Loucy (cell line): Measurements from ENCODE around the gene LINGO3.

Source experiments
- EZH2phosphoT487 ChIP-seq: fragments of 200-600 bp; IDR thresholded peaks from 2 replicates; pipeline ENCODE4 v1.6.1; 2018; ENCODE audit warnings: antibody characterized with exemption, mild to moderate bottlenecking, moderate library complexity, borderline replicate concordance
- TF ChIP-seq, protein P1 (sequence below): fragments of 200-600 bp; sonication (generic); conservative IDR thresholded peaks from 2 replicates; pipeline ENCODE4 v1.5.1; 2014; ENCODE audit warnings: mild to moderate bottlenecking, antibody characterized with exemption, low read length

DNA sequence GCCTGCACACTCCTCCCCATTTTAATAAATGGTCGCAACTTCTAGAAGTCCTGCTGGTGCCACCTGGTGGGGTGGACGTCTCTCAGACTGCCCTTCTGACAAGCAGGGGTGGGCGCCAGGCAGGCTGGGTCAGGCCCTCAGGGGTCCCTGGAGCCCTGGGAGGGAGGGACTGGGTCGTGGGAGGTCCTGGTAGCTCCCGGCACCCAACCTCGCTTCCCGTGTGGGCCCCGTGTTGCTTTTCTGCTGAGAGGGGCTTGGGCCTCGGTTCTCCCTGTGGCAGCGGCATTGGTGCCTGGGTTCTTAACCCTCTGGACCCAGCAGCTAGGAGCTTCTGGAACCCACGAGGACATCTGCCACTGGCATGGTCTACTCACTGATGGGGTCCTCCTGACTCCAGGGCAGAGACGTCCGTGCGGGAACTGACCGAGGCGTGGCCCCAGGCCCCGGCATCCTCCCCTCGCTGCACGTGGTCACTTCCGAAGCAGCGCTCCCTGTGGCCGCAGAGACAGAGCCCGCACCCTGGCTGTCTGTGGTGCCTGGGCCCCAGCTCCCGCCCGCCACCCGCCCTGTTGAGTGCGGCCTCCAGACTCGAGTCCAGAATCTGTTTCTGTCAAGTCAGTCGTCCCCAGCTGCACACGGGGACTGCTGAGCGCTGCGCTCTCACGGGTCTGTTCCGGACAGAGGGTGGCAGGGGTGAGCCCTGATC, 46.1 kb upstream of the LINGO3 start:
- TF ChIP-seq, protein P1, sequence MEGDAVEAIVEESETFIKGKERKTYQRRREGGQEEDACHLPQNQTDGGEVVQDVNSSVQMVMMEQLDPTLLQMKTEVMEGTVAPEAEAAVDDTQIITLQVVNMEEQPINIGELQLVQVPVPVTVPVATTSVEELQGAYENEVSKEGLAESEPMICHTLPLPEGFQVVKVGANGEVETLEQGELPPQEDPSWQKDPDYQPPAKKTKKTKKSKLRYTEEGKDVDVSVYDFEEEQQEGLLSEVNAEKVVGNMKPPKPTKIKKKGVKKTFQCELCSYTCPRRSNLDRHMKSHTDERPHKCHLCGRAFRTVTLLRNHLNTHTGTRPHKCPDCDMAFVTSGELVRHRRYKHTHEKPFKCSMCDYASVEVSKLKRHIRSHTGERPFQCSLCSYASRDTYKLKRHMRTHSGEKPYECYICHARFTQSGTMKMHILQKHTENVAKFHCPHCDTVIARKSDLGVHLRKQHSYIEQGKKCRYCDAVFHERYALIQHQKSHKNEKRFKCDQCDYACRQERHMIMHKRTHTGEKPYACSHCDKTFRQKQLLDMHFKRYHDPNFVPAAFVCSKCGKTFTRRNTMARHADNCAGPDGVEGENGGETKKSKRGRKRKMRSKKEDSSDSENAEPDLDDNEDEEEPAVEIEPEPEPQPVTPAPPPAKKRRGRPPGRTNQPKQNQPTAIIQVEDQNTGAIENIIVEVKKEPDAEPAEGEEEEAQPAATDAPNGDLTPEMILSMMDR = no peak
- TF ChIP-seq EZH2phosphoT487 = no peak
